NCI-H146 treated with DMSO at 0.1 percent for 48 hours (cell line): ENCODE data around the gene HAUS8.
"Not testable (repeated sequence)": the region's sequence is repeated elsewhere in the genome, so short reads cannot be mapped to it uniquely, and the experiment has no call there.

Source experiments
- DNase-seq: peaks from one replicate; lab custom pipeline; 2025; ENCODE audit not compliant: unreplicated experiment; lab: John Stamatoyannopoulos, UW

Gene HAUS8, protein sequence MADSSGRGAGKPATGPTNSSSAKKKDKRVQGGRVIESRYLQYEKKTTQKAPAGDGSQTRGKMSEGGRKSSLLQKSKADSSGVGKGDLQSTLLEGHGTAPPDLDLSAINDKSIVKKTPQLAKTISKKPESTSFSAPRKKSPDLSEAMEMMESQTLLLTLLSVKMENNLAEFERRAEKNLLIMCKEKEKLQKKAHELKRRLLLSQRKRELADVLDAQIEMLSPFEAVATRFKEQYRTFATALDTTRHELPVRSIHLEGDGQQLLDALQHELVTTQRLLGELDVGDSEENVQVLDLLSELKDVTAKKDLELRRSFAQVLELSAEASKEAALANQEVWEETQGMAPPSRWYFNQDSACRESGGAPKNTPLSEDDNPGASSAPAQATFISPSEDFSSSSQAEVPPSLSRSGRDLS

GRCh38 chr19:17075035-17075863 lies at the start of gene HAUS8, which contains the start of gene MYO9B:
Gene HAUS8 (minus strand): TSS chr19:17075452. CDS start chr19:17075422, 30 bp downstream.
Gene MYO9B (plus strand): TSS chr19:17075777. CDS start chr19:17101718, 25,941 bp downstream.
- DNase-seq = peak; percentile 98

DNA sequence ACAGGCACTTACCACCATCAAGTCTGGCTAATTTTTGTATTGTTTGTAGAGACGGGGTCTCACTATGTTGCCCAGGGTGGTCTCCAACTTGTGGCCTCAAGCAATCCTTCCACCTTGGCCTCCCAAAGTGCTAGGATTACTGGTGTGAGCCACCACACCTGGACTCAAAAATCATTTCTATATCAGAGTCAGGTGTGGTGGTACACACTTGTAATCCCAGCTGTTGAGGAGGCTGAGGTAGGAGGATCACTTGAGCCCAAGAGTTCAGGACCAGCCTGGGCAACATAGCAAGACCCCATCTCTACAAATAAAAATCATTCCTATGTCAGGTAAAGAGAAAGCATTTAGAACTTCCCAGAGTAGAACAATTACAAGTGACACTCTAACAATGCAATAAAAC lies 48.8 kb upstream of the HAUS8 start:
- DNase-seq = no peak

- no peak for DNase-seq
Observed at GRCh38 chr19:17123041-17123440, 47.8 kb upstream of the HAUS8 start.

DNA sequence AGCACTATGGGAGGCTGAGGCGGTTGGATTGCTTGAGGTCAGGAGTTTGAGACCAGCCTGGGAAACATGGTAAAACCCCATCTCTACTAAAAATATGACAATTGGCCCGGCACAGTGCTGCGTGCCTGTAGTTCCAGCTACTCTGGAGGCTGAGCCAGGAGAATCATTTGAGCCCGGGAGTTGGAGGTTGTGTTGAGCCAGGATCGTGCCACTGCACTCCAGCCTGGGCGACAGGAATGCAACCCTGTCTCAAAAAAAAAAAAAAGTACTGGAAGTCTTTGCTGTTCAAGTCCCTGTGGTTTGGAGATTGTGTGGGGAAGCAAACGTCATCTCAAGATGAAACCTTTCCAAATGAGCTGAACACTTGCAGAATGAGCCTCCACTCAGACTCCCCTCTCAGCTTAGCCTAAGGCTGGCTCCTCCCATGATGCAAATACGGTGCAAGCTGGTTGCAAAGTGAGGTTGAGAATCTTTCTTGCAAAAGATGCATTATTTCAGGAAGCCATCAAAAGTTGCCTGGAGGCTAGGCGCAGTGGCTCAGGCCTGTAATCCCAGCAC lies 46.6 kb upstream of the HAUS8 start:
- no peak for DNase-seq

DNA sequence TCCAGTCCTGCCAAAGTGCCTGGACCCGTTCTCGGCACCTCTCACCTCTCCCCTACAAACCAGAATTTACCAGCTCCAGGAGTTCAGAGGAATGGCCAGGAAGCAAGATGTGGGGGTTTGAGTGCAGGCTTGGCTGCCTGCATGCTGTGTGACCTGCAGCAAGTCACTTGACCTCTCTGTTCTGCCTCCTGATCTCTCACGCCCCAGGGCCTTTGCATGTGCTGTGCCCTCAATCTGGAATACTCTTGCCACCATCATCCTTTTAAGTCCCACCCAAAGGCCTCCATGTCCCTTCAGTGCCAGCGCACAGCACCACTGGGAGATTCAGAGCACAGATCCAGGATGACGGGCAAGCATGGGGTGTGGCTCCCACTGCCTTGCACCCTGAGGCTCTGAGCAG lies 43.7 kb upstream of the HAUS8 start:
- DNase-seq = no peak

DNA sequence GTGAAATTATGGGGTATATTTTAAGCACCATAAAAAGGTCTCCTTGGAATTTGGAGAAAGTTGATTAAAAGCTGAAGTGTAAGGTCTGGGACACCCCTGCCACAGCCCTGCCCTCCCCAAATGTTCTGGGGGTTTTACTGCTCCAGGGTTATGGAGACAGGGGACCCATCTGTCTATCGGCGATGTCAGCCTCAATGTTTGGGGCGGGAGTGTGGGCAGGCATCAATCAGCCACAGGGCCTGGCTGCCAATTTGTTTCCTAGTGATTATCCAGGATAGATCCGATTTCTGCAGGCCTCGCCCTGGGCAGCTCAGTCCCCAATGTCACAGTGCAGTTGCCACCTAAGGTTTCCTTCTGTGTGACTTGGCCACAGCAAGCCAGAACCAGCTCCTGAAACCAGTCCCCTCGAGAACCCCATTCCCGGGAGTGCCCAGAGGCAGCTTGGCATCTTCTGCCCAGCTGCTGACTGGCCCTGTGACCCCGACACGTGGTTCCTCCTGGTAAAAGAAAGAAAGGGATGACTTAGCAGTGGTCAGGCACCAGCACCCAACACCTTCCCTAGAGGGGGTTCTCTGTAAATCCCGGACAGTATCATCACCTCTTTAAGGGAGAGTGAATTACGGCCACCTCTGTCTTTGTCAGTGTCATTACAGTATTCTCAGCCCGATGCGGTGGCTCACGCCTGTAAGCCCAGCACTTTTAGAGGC lies 41.9 kb upstream of the HAUS8 start:
- no peak for DNase-seq

- DNase-seq = no peak
Observed at GRCh38 chr19:17114414-17114831, 39.2 kb upstream of the HAUS8 start.

DNA sequence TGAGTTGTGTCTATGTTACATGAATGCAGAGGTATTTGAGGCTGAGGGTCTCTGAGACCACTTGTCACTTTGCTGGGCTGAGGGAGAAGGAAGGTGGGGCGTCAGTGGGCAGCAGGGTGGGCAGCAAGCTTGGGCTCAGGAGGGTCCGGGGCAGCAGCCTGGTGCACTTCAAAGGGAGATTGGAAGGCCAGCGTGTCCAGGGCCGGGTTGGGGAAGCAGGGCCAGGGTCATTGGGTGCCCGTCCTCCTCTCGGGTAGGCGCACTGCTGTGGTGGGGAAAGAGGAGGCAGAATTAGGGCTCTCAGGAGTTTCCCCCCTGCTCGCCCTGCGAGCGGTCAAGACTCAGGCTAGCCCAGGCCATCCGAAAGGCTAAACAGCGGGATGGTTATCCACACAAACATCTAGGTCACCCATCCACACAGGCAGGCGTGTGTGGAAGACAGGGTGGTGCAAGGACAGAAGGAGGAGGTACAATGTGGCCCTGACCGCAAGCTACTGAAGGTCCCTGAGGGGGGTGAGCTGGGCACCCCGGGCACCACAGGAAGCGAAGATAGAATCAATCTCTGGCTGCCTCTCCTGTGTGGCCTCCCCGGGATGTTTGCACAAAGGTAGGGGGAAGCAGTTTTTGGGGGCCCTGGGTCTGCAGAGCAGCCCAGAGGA lies 38.0 kb upstream of the HAUS8 start:
- no peak for DNase-seq

GRCh38 chr19:17112700-17113099 lies 37.4 kb upstream of the HAUS8 start:
- no peak for DNase-seq

- DNase-seq = no peak
Observed at GRCh38 chr19:17112271-17112670, 37.0 kb upstream of the HAUS8 start.

DNA sequence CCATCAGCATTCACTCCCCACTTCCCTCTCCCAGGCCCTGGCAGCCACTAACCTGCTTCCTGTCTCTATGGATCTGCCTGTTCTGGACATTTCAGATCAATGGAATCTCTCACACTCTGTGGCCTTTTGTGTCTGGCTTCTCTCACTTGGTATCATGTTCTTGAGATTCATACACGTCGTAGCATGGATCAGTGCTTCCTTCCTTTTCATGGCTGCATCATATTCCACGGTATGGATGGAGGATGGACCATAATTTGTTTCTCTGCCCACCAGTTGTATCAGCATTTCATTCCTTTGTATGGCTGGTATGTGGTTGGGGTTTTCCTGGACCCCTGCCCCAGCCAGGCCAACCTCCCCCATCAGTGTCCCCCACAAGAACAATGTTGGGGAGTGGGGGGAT lies 36.5 kb upstream of the HAUS8 start:
- DNase-seq = no peak

- DNase-seq = no peak
Observed at GRCh38 chr19:17110599-17110966, 35.3 kb upstream of the HAUS8 start.

- DNase-seq = no peak
Observed at GRCh38 chr19:17109962-17110598, 34.8 kb upstream of the HAUS8 start.

DNA sequence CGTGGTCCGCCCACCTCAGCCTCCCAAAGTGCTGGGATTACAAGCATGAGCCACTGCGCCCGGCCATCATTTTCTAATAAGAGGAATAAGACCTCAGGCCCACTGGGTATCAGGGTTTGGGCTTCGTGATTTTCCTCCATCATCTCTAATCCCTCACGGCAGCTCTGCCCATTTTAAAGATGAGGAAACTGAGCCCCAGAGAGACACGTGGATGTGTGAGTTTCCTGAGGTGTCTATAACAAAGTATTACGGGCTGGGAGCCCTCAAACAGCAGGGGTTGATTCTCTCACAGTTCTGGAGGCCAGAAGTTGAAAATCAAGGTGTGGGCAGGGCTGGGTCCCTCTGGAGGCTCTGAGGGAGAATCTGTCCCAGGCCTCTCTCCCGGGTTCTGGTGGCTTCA lies 34.0 kb upstream of the HAUS8 start:
- no peak for DNase-seq

- DNase-seq = no peak
Observed at GRCh38 chr19:17108453-17108784, 33.2 kb upstream of the HAUS8 start.

- peak; percentile 50 for DNase-seq
Observed at GRCh38 chr19:17107546-17108452, 32.5 kb upstream of the HAUS8 start.

GRCh38 chr19:17106964-17107363 lies 31.7 kb upstream of the HAUS8 start:
- DNase-seq = not testable (repeated sequence)

GRCh38 chr19:17105556-17105955 lies 30.3 kb upstream of the HAUS8 start:
- DNase-seq = no peak

DNA sequence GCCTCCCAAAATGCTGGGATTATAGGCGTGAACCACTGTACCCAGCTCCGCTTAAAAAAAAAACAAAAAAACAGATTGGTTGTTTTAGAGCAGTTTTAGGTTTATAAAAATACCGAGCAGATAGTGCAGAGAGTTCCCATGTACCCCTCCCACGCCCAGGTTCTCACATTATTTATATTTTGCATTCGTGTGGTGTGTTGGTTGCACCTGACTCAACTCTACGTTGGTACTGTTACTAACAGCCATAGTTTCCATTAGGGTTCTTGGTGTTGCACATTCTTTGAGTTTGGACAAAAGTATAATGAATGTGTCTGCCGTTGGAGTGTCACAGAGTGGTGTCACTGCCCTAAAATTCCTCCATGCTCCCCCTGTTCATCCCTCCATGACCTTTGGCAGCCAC lies 29.4 kb upstream of the HAUS8 start:
- no peak for DNase-seq
